ENCODE measurements around the gene HOXD9.

- TF ChIP-seq CTCF (IDR thresholded peaks at IDR 0.05) (no peak), POLR2AphosphoS5 (IDR thresholded peaks at IDR 0.05) (no peak)
Observed at GRCh38 chr2:176160986-176161824, 38.7 kb downstream of the HOXD9 start.
